Femur (tissue), 1 donor: ENCODE data around the gene KRT8.
"Not testable (repeated sequence)": the region's sequence is repeated elsewhere in the genome, so short reads cannot be mapped to it uniquely, and the experiment has no call there.

Source experiments
- DNase-seq: peaks from one replicate; pipeline ENCODE4 v3.0.0-alpha.2; 2017

KRT8 gene

DNA sequence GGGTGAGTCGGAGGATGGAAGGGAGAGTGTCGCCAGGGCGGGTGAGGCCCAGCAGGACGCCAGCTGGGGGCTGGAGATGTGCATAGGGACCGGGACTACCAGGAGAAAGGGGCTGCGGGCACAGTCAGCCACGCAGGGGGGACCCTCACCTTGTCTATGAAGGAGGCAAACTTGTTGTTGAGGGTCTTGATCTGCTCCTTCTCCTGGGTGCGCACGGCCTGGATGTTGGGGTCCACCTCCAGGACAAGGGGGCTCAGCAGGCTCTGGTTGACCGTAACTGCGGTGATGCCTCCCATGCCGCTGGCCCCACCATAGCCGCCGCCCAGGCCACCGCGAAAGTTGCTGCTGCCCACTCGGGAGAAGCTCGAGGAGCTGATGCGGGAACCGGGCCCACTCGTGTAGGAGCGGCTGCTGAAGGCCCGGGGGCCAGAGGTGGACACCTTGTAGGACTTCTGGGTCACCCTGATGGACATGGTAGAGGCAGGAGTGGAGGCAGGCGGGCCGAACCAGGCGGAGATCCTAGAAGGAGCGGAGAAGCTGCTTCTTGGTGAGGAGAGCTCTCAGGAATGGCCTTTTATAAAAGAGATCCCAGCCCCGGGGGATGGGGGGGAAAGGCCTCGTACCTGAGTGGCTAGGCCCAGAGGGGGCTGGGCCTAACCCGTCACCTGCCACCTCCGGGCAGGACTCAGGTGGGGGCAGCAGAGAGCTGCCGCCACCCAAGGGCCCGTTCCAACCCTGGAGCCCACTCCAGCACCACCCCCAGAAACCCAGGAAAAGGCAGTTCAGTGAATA, at the start of gene KRT8:
Gene KRT8 (minus strand): TSS at position 568 of the 792 bp plus-strand sequence. CDS start 95 bp downstream, at position 473.
- DNase-seq = not testable (repeated sequence)

DNA sequence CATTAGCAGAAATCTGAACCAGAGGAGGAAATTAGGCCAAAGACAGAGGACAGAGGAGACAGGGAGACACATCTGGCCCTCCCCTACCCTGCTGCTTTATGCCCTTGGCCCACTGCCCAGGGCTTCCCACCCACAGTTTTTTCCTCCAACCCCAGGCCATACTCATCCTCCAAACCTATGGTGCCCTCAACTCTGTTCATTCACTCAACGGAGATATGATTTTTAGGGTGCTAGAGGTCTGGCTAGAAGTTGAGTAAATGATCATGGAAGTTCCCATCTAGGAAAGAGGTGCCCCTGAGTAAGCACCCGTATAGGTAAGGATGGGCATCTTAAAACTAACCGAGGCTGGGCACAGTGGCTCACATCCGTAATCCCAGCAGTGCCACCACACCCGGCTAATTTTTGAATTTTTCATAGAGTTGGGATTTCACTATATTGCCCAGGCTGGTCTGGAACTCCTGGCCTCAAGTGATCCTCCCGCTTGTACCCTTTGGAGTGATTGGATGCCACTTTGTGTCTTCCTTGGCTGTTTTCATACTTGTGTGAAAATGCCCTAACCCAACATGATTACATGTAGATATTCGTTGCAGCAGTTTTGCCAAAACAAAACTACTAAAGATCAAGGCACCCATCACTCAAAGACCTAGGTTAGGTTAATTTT, 48.4 kb upstream of the KRT8 start:
- no peak for DNase-seq

DNA sequence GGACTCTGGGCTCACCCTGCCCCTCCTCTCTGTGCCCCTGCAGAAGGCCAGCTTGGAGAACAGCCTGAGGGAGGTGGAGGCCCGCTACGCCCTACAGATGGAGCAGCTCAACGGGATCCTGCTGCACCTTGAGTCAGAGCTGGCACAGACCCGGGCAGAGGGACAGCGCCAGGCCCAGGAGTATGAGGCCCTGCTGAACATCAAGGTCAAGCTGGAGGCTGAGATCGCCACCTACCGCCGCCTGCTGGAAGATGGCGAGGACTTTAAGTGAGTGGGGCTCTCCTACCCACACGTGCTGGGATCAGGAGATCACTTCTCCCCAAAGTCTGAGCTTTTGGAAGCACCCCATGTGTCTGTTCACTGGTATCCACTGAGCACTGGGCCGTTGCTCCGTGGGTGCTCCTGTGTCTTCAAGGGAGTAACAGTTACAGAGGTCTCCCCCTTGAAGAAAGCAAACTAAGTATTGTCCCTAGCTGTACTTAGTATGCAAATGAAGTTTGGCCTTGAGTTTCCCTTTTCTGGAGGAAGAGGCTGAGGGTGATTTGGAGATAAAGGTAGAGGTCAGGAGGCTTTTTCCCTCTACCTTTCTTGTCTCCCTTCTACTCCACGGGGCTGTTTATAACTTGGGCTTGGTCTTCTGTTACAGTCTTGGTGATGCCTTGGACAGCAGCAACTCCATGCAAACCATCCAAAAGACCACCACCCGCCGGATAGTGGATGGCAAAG, 47.4 kb upstream of the KRT8 start:
- no peak for DNase-seq

DNA sequence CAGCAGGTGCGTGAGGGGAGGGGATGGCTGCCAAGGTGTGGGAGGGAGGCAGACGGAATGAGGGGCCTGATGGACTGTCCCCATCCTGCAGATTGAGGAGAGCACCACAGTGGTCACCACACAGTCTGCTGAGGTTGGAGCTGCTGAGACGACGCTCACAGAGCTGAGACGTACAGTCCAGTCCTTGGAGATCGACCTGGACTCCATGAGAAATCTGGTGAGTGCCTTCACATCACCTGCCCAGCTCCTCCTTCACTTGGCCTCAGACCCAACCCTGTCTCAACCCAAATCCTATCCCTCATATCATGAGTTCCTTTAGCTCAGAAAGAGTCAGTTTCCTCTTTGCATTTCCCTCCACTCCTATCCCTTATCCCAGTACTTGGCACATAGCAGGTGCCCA, 46.8 kb upstream of the KRT8 start:
- no peak for DNase-seq

DNA sequence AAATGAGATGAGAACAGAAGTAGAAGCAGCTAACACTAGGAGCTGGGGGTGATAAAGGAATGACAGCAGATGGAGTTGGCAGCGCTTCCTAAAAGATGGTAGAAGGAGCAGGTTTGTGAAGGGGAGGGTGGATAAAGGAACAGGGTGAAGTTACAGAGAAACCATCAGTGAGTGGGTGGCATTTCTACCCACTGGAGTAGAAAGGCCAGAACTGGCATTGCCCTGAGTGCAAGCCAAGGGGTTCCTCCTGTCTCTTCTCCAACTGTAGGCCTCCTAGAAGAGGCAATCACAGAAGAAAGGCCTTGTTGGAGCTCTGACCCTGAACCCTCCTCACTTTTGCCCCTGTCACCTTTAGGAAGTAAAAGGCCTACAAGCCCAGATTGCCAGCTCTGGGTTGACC, 46.2 kb upstream of the KRT8 start:
- no peak for DNase-seq

DNA sequence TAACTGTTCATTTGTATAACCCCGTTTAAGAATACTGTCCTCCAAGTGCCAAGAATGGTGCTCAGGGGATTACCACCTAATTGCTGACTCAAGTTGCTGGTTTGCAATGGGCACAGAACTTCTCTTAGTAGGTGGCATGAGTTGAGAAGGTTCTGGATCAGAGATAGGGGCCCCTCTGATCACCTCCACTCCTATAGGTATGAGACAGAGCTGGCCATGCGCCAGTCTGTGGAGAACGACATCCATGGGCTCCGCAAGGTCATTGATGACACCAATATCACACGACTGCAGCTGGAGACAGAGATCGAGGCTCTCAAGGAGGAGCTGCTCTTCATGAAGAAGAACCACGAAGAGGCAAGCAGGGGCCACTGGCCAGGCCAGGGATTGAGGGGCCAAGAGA, 45.7 kb upstream of the KRT8 start:
- no peak for DNase-seq

DNA sequence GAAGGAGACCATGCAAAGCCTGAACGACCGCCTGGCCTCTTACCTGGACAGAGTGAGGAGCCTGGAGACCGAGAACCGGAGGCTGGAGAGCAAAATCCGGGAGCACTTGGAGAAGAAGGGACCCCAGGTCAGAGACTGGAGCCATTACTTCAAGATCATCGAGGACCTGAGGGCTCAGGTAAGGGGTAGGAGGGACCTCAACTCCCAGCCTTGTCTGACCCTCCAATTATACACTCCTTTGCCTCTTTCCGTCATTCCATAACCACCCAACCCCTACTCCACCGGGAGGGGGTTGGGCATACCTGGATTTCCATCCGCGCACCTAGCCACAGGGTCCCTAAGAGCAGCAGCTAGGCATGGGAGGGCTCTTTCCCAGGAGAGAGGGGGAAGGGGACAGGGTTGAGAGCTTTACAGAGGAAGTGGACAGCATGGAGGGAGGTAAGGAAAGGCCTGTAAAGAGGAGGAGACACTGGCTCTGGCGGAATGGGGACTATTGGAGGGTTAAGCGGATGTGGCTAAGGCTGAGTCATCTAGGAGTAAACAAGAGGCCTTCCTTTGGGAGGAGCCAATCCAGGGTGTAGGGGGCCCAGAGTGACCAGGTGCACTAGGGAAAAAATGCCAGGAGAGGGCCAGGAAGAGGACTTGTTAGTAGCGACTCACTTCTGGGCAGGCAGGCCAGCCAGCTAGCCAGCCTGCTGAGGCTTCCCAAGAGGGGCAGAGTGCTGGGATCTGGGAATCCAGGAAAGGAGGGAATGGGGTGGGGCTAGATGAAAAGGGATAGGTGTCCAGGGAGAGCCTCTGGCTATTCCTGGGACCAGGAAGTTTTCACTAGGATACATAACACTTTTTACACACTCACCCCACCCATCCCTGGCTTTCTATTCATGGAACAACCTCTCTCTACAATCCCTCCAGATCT, 44.8 kb upstream of the KRT8 start:
- DNase-seq = no peak

DNA sequence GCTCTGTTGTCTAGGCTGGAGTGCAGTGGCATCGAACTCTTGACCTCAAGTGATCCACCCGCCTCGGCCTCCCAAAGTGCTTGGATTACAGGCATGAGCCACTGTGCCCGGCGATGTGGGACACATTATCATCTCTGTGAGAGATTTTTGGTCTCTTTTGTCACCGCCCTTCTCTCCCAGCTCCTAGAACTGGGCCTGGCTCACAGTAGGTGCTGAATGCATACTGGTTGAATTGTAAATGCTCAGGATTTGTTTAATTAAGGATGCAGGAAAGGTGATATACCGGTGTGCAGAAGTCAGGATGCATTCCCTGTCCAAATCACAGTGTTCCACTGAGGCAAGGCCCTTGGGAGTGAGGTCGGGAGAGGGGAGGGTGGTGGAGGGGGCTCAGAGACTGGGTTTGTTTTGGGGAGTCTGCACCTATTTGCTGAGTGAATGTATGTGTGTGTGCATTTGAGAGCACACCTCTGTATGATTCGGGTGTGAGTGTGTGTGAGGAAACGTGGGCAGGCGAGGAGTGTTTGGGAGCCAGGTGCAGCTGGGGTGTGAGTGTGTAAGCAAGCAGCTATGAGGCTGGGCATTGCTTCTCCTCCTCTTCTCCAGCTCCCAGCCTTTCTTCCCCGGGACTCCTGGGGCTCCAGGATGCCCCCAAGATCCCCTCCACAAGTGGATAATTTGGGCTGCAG, 43.0 kb upstream of the KRT8 start:
- no peak for DNase-seq

DNA sequence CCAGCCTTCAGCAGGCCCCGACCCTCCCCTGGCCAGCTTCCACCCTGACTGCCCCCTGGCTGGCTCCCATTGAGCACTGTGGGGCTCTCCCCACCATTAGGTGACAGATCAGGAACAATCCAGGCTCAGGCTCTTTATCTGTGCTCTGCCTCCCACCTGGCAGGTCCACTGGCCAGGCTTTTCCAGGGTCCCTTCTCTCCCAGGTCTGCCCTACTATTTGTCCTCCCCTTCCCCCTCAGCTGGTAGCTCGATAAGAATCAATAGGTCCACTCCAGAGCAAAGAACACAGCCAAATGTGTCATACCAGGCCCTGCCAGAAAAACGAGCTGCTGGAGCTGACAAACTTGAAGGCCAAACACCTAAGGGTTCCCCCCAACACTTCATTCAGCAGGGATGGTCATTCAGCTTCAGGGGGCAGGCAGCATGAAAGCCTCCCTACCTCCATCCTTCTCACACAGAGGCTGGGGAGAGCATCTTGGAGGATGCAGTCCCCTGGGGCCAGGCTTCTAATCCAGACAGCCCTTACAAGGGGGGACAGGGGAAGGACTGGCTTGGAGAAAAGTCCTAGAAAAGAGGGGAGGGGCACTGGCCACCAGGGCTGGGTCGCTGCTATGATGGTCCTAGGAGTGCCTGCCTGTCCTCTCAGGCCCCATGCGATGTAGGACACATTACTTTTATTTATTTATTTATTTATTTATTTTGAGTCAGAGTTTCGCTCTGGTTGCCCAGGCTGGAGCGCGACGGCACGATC, 42.1 kb upstream of the KRT8 start:
- no peak for DNase-seq

DNA sequence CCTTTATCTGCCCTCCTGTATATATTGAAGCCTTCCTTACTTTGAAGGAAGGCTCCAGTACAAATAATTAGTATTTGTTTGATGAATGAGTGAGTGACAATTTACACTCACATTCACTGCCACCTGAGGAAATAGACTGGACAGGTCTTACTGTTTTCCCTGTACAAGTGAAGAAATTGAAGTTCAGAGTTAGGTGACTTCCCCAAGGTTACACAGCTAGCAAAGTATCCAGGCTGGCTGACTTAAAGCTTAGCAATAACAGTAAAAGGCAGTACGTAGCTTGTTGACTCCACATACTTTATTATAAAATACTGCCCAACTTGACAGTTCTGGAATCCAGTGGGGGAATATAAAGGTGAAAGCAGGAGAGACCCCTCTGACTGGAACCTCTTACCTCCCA, 41.5 kb upstream of the KRT8 start:
- no peak for DNase-seq

DNA sequence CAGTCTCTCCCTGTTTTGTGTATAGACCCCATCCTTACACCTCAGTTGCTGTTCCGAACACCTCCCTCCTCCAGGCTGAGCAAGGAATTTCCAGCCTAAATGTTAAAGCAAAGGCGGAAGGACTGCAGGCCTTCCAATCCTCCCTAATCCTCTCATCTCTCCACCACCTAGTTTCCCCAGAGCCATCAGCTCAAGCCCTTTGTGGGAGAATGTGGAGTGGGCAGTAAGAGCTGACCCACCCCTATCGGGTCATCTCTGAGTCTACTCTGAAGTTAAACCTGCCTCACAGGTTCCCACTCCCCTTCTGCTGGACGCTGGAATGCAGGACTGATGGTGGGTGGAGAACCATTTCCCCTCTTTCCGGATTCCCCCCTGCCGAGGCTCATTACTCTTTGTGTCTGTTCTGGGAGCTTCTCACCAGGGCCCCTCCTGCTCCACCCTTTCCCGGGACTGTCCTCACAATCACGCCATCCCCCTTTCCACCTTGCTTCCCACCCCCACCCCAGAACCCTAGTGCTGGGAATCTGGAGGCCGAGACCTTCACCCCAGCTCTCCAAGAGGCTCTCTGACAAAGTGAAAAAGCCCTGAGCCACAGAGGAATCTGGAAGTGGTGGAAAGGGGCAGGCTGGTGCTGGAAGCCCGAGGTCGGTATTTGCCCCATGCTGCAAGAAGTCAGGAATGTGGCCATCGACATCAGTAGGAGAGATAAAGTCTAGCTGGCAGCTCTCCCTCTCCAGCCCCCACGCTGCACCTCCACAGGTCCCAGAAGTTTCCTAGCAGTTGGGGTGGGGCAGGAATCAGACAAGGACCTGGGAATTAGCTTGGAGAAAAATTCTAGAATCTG, 40.7 kb upstream of the KRT8 start:
- no peak for DNase-seq

DNA sequence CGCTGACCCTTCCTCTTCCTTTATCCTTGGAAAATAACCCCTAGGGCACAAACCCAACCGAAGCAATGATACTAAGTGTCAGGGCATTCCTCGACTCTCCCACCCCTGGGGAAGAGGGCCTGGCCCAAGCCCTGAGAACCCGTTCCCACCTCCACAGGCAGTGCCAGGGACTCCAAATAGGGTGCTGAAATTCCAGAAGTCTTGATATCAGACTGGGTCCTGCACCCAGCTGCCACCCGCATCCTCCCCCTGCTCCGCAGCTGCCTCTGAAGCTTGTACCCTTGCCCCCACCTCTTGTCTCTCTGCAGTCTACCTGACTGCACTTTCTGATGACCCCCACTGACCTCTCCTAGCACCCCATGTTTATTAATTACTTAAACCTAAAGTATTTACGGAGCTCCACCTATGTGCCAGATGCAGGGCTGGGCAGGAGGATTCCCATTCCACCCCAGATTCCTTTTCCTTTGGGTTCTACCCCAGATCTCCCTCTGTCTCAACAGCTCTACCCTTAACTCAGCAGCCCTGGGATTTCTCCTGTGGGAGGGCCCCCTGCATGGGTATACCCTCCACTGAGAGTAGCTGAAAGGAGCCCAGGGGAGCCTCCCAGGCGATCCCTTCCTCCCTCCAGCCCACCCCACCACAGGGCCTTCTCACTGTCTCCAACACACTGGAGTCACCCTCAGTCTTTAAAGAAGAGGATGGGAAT, 40.0 kb upstream of the KRT8 start:
- DNase-seq = no peak

DNA sequence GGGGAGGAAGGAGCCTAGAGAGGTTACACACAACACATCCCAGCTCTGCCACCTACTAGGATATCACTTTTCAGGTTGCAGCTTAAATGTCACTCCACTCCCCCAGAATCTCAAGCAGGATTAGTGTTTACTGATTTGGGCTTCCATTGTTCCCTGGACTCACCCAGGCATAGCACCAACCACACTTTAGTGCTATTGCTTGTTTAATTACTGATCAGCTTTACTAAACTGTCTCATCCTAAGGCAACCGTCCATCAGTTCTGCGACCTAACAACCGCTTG, 38.0 kb upstream of the KRT8 start:
- DNase-seq = no peak

DNA sequence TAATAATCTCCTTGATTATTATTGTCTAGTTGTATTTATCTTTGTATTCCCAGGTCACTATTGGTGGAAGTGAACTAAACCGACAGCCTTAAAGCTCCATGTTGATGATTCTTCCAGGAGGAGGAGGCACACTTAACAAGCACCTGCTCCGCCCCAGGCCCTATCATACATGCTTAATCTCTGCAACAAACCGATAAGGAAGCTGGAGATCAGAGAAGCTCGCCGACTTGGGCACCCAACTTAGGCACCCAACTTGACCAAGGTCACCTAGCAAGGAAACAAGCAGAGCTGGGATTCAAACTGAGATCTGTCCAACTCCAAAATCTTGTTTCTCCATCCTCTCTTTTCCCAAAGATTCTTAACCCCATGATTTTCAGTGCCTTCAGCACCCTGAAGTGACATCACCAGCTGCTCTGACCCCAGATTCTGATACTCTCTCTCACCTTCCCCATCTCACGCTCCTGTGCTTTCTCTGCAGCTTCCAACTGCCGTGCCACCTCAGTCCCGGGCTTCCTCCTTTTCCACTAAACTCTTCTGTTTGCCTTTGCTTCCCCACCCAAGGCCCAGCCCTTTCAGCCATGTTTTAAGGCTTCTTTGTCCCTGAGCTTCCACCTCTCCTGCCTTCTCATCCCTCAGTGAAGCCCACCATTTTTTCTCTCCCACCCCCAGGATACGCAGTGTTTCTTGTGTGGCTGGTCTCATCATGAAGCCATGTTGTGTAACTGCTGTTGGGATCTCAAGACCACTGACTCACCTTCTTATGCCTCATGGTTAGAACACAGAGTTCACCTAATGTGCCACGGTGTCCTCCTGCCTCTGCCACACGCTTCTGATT, 37.4 kb upstream of the KRT8 start:
- no peak for DNase-seq

DNA sequence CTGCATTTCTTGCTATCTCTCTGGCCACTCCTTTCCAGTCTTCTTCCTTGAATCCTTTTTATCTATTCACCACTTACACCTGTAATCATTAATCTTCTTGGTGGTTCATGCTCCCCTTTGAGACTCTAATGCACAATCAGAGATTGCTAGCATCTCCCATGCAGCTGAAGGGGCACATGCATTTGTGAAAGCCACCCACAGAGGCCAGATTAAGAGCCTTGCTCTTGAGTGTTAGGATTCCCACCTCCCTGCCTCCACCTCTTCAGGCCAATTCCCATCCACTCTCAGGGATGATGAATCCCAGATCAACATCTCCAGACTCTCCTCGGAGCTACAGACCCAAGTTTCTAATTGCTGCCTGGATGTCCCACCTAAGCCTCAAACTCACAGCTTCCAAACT, 24.7 kb upstream of the KRT8 start:
- no peak for DNase-seq

DNA sequence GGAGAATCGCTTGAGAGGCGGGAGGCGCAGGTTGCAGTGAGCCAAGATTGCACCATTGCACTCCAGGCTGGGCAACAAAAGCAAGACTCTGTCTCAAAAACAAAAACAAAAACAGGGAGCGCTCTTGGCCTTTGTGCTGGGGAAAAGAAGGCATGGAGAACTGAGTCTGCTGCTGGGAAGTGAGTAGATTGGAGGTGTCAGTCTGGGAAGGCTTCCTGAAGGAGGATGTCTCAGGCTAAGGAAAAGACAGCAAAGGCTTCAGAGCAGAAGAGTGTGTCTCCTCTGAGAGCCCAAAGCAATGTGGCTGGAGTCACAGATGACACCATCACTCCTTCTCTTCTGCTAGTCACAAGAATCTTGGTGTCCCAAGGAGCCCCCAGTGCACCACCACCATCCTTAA, 23.1 kb upstream of the KRT8 start:
- DNase-seq = no peak

DNA sequence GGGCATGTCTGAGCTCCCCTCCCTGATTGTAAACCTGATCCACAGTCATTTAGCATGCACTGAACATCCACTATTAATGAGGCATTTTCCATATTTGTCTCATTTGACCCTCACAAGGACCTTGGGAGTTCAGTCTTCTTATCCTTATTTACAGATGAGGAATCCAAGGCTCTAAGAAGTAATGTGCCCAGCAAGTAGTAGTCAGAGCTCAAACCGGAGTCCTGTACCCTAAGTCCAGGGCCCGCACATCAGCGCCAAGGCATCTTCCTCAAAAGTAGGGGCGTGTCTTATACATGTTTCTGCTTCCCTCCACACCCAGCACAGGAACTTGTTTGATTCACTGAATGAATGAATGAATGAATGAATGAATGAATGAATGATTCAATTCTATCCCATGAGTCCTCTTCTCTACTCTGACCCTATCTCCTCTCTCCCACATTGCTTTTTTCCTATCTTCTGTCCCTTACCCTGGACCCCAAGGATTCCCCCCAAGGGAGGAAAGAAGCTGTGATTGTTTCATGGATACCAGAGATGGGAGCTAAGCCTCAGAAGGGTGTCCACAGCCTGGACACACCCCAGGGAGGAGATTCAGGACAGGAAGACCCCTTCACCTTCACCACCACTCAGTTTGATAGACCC, 21.8 kb upstream of the KRT8 start:
- no peak for DNase-seq
